ENCODE data around the gene PACRG. TPM values are rescaled to one million over a fixed set of nuclear protein-coding genes. Genes with fewer than 3 reads are reported as not detected.
A peak's percentile ranks its signal among the peaks of the same experiment; 100 is the strongest.

Gene PACRG
- total and polyA plus RNA-seq, 3 donors from 2014 or later: 54.0 to 84.6 (median 81.7) TPM

- intact Hi-C loops (cut with DNase I; ENCODE audit: low total_unique reads): no loop called here
- WGBS, 2 donors: 69 to 89% methylated on average over 2 of the region's 2 CpGs
Measured at GRCh38 chr6:162875070-162875469, 147.3 kb downstream of the PACRG start.

GRCh38 chr6:162882801-162883481, 155.2 kb downstream of the PACRG start:
- no peaks in the 10 kb centered on the region for H3K4me1 ChIP-seq
- 91 to 95% methylated on average over 8 of the region's 8 CpGs for WGBS, 2 donors
- intact Hi-C loops (cut with DNase I; ENCODE audit: low total_unique reads): no loop called here
- no peaks in the 10 kb centered on the region for H3K9me3 ChIP-seq
- no peaks in the 10 kb centered on the region for H3K36me3 ChIP-seq (ENCODE audit: low read depth, missing control alignments)
- TF ChIP-seq CTCF (IDR thresholded peaks at IDR 0.05): no peak
- no peak for TF ChIP-seq POLR2A (IDR thresholded peaks at IDR 0.05)
- H3K27me3 ChIP-seq: no peaks in the 10 kb centered on the region
- H3K27ac ChIP-seq: no peak overlapping the region
- H3K4me3 ChIP-seq: no peak overlapping the region
- DNase-seq: no peak

More at GRCh38 chr6:162875070-162875469, 147.3 kb downstream of the PACRG start:
- Histone ChIP-seq H3K4me3 (no peak overlapping the region), H3K27ac (no peak overlapping the region), H3K36me3 (ENCODE audit: low read depth, missing control alignments) (no peaks in the 10 kb centered on the region), H3K4me1 (no peaks in the 10 kb centered on the region), H3K9me3 (no peaks in the 10 kb centered on the region), H3K27me3 (no peaks in the 10 kb centered on the region)
- TF ChIP-seq CTCF (IDR thresholded peaks at IDR 0.05) (no peak), POLR2A (IDR thresholded peaks at IDR 0.05) (no peak)
- DNase-seq: no peak

GRCh38 chr6:162887981-162888689, 160.4 kb downstream of the PACRG start:
- no peak overlapping the region for H3K4me3 ChIP-seq
- intact Hi-C loops (cut with DNase I; ENCODE audit: low total_unique reads): no loop called here
- peak; percentile 82 for DNase-seq
- peak overlapping the region; percentile 6 to 23 for H3K27ac ChIP-seq
- H3K36me3 ChIP-seq (ENCODE audit: low read depth, missing control alignments): no peaks in the 10 kb centered on the region
- H3K9me3 ChIP-seq: no peaks in the 10 kb centered on the region
- H3K27me3 ChIP-seq: no peaks in the 10 kb centered on the region
- no peak for TF ChIP-seq POLR2A (IDR thresholded peaks at IDR 0.05)
- TF ChIP-seq CTCF (IDR thresholded peaks at IDR 0.05): no peak
- WGBS, 2 donors: 78% methylated on average over 10 to 15 of the region's 15 CpGs
- H3K4me1 ChIP-seq: no peaks in the 10 kb centered on the region

DNA sequence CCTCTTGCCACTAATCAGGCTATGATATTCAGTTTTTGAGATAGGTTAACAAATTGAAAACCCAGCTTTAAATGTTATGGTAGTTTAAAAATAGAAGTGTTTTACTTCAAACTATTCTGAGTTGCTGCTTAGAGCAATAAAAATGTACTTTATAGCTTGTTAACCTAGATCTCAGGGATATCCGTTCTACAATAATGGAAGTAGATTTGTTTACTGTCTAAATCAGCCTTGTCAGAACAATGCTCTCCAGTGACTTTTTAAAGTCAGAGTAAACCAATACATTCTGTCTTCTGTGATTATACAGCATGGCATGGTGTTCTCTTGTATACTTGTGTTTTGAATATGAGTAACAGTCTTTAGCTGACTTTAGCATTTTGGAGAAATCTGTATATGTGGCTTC, 161.5 kb downstream of the PACRG start:
- TF ChIP-seq CTCF (IDR thresholded peaks at IDR 0.05) (no peak), POLR2A (IDR thresholded peaks at IDR 0.05) (no peak)
- no peak overlapping the region for H3K27ac ChIP-seq
- H3K4me3 ChIP-seq: no peak overlapping the region
- no peaks in the 10 kb centered on the region for H3K36me3 ChIP-seq (ENCODE audit: low read depth, missing control alignments)
- DNase-seq: no peak
- no peaks in the 10 kb centered on the region for H3K9me3 ChIP-seq
- intact Hi-C loops (cut with DNase I; ENCODE audit: low total_unique reads): no loop called here
- H3K27me3 ChIP-seq: no peaks in the 10 kb centered on the region
- no peaks in the 10 kb centered on the region for H3K4me1 ChIP-seq
- 51 to 59% methylated on average over 1 of the region's 1 CpG for WGBS, 2 donors

Measured in testis (tissue), 3 donors.